Suprapubic skin (tissue), 4 donors: Measurements from ENCODE around the gene CLEC4C. TPM values are rescaled to one million over a fixed set of nuclear protein-coding genes. Genes with fewer than 3 reads are reported as not detected.
"Not testable (repeated sequence)": the region's sequence is repeated elsewhere in the genome, so short reads cannot be mapped to it uniquely, and the experiment has no call there.

Experiments used
- DNase-seq, 2 donors: peaks; one replicate each; pipeline ENCODE4 v3.0.0-alpha.2; 2019; ENCODE audit warnings: low spot score in 2 of 2
- H3K27ac ChIP-seq: fragments of 200-600 bp; sonication (generic); one replicate; pipeline ENCODE4 v1.5.1; 2019
- H3K27me3 ChIP-seq: fragments of 200-600 bp; sonication (generic); one replicate; pipeline ENCODE4 v1.5.1; 2019
- H3K36me3 ChIP-seq: fragments of 200-600 bp; sonication (generic); one replicate; pipeline ENCODE4 v1.5.1; 2019
- H3K4me1 ChIP-seq: fragments of 200-600 bp; sonication (generic); one replicate; pipeline ENCODE4 v1.5.1; 2019
- H3K4me3 ChIP-seq: fragments of 200-600 bp; sonication (generic); one replicate; pipeline ENCODE4 v1.5.1; 2019; ENCODE audit warnings: mild to moderate bottlenecking
- H3K9me3 ChIP-seq: fragments of 200-600 bp; sonication (generic); one replicate; pipeline ENCODE4 v1.5.1; 2019
- CTCF ChIP-seq, 2 donors: fragments of 200-600 bp in 1 of 2; fragments of 450-650 bp in 1 of 2; sonication (generic) in 1 of 2; IDR thresholded peaks; one replicate each; pipeline ENCODE4 v1.5.1; 2016 to 2019; ENCODE audit warnings: antibody characterized with exemption in 2 of 2, mild to moderate bottlenecking in 1 of 2, moderate library complexity in 1 of 2
- EP300 ChIP-seq: sonication (generic); formaldehyde crosslinking; IDR thresholded peaks from one replicate; pipeline ENCODE4 v1.6.1; 2017; ENCODE audit warnings: antibody characterized with exemption
- POLR2A ChIP-seq, 2 donors: fragments of 450-650 bp; IDR thresholded peaks; one replicate each; pipeline ENCODE4 v1.6.1; 2017; ENCODE audit warnings: antibody characterized with exemption in 2 of 2, mild to moderate bottlenecking in 2 of 2, moderate library complexity in 2 of 2
- POLR2AphosphoS5 ChIP-seq, 3 donors: sonication (generic); formaldehyde crosslinking; IDR thresholded peaks; one replicate each; pipeline ENCODE4 v1.6.1; 2017; ENCODE audit warnings: antibody characterized with exemption in 3 of 3
- WGBS: methylation state at CpG from one replicate; pipeline ENCODE4 v1.1.5; 2018; 5-methylcytosine and 5-hydroxymethylcytosine counted together
- total RNA-seq, 4 donors: library from RNA; depleted of rRNA; stranded (reverse); fragments of >200 nt; gene quantifications; one replicate each; pipeline ENCODE4 v1.1.0, GENCODE V29; 2016

CLEC4C gene
- total RNA-seq, 4 donors from 2014 or later: not detected

- no peaks in the 10 kb centered on the region for H3K9me3 ChIP-seq
- no peak for DNase-seq
- H3K4me3 ChIP-seq: no peak overlapping the region
- WGBS: 57% methylated on average over 4 of the region's 4 CpGs
- no peaks in the 10 kb centered on the region for H3K36me3 ChIP-seq
- H3K27ac ChIP-seq: no peak overlapping the region
- H3K4me1 ChIP-seq: no peaks in the 10 kb centered on the region
- TF ChIP-seq CTCF (IDR thresholded peaks at IDR 0.05) (no peak), POLR2A (IDR thresholded peaks at IDR 0.05) (no peak), POLR2AphosphoS5 (IDR thresholded peaks at IDR 0.05) (no peak), EP300 (no peak)
- H3K27me3 ChIP-seq: no peaks in the 10 kb centered on the region
Measured at GRCh38 chr12:7748852-7749251, 1.7 kb upstream of the CLEC4C start.

GRCh38 chr12:7732993-7733392, 14.2 kb downstream of the CLEC4C start:
- TF ChIP-seq CTCF (IDR thresholded peaks at IDR 0.05) (no peak), POLR2AphosphoS5 (IDR thresholded peaks at IDR 0.05) (no peak), POLR2A (IDR thresholded peaks at IDR 0.05) (no peak), EP300 (no peak)
- Histone ChIP-seq H3K36me3 (no peaks in the 10 kb centered on the region), H3K9me3 (no peaks in the 10 kb centered on the region), H3K27me3 (no peaks in the 10 kb centered on the region), H3K27ac (no peak overlapping the region), H3K4me3 (no peak overlapping the region), H3K4me1 (no peaks in the 10 kb centered on the region)
- WGBS: 37% methylated on average over 3 of the region's 3 CpGs
- no peak for DNase-seq

- no peak for DNase-seq
- Histone ChIP-seq H3K4me1 (no peaks in the 10 kb centered on the region), H3K4me3 (no peak overlapping the region), H3K9me3 (no peaks in the 10 kb centered on the region), H3K27me3 (no peaks in the 10 kb centered on the region), H3K27ac (no peak overlapping the region), H3K36me3 (no peaks in the 10 kb centered on the region)
- TF ChIP-seq POLR2A (IDR thresholded peaks at IDR 0.05): no peak
- no peak for TF ChIP-seq CTCF (IDR thresholded peaks at IDR 0.05)
- no peak for TF ChIP-seq EP300
- TF ChIP-seq POLR2AphosphoS5 (IDR thresholded peaks at IDR 0.05): no peak
- 29% methylated on average over 5 of the region's 5 CpGs for WGBS
Measured at GRCh38 chr12:7731486-7731885, 15.7 kb downstream of the CLEC4C start.

- not testable (repeated sequence) for DNase-seq
Measured at GRCh38 chr12:7730984-7731383, 16.2 kb downstream of the CLEC4C start.

GRCh38 chr12:7729746-7730145, 17.4 kb downstream of the CLEC4C start:
- Histone ChIP-seq H3K27me3 (no peaks in the 10 kb centered on the region), H3K4me3 (no peak overlapping the region), H3K4me1 (no peaks in the 10 kb centered on the region), H3K36me3 (no peaks in the 10 kb centered on the region), H3K27ac (no peak overlapping the region), H3K9me3 (no peaks in the 10 kb centered on the region)
- no peak for DNase-seq
- WGBS: 33% methylated on average over 4 of the region's 4 CpGs
- TF ChIP-seq EP300 (no peak), CTCF (IDR thresholded peaks at IDR 0.05) (no peak), POLR2A (IDR thresholded peaks at IDR 0.05) (no peak), POLR2AphosphoS5 (IDR thresholded peaks at IDR 0.05) (no peak)

More at GRCh38 chr12:7730984-7731383, 16.2 kb downstream of the CLEC4C start:
- H3K9me3 ChIP-seq, H3K27ac ChIP-seq, H3K4me1 ChIP-seq, H3K4me3 ChIP-seq, H3K36me3 ChIP-seq, H3K27me3 ChIP-seq: not testable (repeated sequence)

- Histone ChIP-seq H3K4me1 (no peaks in the 10 kb centered on the region), H3K36me3 (no peaks in the 10 kb centered on the region), H3K4me3 (no peak overlapping the region), H3K27ac (no peak overlapping the region), H3K9me3 (no peaks in the 10 kb centered on the region), H3K27me3 (no peaks in the 10 kb centered on the region)
- TF ChIP-seq POLR2A (IDR thresholded peaks at IDR 0.05) (no peak), POLR2AphosphoS5 (IDR thresholded peaks at IDR 0.05) (no peak), EP300 (no peak), CTCF (IDR thresholded peaks at IDR 0.05) (no peak)
- DNase-seq: no peak
- 59% methylated on average over 3 of the region's 3 CpGs for WGBS
Measured at GRCh38 chr12:7723926-7724325, 23.2 kb downstream of the CLEC4C start.
